Ishikawa (cell line): ENCODE data around the gene EYS.

ENCODE experiments used
- CEBPB ChIP-seq: IDR thresholded peaks from 2 replicates; pipeline ENCODE4 v1.6.1; 2012
- CREB1 ChIP-seq: IDR thresholded peaks from 2 replicates; pipeline ENCODE4 v1.6.1; 2012; ENCODE audit warnings: low read depth
- EGR1 ChIP-seq: IDR thresholded peaks from 2 replicates; pipeline ENCODE4 v1.6.1; 2012
- EP300 ChIP-seq: IDR thresholded peaks from 2 replicates; pipeline ENCODE4 v1.6.1; 2012; ENCODE audit warnings: borderline replicate concordance
- FOXM1 ChIP-seq: IDR thresholded peaks from 2 replicates; pipeline ENCODE4 v1.6.1; 2012; ENCODE audit warnings: low read depth, borderline replicate concordance
- NFIC ChIP-seq: IDR thresholded peaks from 2 replicates; pipeline ENCODE4 v1.6.1; 2012
- RAD21 ChIP-seq: IDR thresholded peaks from 2 replicates; pipeline ENCODE4 v1.6.1; 2012; ENCODE audit warnings: low read depth
- TAF1 ChIP-seq: IDR thresholded peaks from 2 replicates; pipeline ENCODE4 v1.6.1; 2012; ENCODE audit warnings: low read depth, mild to moderate bottlenecking
- TCF12 ChIP-seq: IDR thresholded peaks from 2 replicates; pipeline ENCODE4 v1.6.1; 2012; ENCODE audit warnings: low read depth
- TEAD4 ChIP-seq: IDR thresholded peaks from 2 replicates; pipeline ENCODE4 v1.6.1; 2012
- YY1 ChIP-seq: IDR thresholded peaks from 2 replicates; pipeline ENCODE4 v1.6.1; 2012; ENCODE audit warnings: low read depth
- ZBTB7A ChIP-seq: IDR thresholded peaks from 2 replicates; pipeline ENCODE4 v1.6.1; 2012; ENCODE audit warnings: low read depth
- TF ChIP-seq, protein P1 (sequence below): IDR thresholded peaks from 2 replicates; pipeline ENCODE4 v1.6.1; 2012
- TF ChIP-seq, protein P2 (sequence below): IDR thresholded peaks from 2 replicates; pipeline ENCODE4 v1.6.1; 2012
- TF ChIP-seq, protein P3 (sequence below): IDR thresholded peaks from 2 replicates; pipeline ENCODE4 v1.6.1; 2012; ENCODE audit warnings: low read depth, mild to moderate bottlenecking

EYS gene

DNA sequence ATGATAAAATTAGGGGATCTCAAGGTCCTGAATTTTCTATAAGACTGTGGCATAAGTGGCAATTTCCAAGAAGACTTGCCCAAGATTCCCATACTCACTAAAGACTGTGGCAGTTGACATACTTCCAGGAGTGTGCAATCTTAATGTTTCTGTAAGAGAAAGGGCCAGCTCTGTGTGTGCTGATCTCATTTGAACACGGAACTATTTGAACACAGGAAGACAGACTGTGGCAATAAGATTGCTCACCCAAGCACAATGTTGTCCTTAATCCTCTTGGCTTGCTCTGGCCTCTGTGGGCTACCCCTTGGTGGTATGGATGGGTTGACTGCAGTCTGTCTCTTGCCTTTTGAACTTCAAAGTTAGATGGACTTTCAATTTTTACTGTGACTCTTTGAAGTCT lies 1920.0 kb downstream of the EYS start:
- TF ChIP-seq TEAD4 (no peak), CEBPB (no peak), CREB1 (no peak), EP300 (no peak), EGR1 (no peak), ZBTB7A (no peak), RAD21 (no peak)
- TF ChIP-seq, protein P1, sequence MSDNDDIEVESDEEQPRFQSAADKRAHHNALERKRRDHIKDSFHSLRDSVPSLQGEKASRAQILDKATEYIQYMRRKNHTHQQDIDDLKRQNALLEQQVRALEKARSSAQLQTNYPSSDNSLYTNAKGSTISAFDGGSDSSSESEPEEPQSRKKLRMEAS = no peak
- TF ChIP-seq, protein P2, sequence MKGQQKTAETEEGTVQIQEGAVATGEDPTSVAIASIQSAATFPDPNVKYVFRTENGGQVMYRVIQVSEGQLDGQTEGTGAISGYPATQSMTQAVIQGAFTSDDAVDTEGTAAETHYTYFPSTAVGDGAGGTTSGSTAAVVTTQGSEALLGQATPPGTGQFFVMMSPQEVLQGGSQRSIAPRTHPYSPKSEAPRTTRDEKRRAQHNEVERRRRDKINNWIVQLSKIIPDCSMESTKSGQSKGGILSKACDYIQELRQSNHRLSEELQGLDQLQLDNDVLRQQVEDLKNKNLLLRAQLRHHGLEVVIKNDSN = no peak

DNA sequence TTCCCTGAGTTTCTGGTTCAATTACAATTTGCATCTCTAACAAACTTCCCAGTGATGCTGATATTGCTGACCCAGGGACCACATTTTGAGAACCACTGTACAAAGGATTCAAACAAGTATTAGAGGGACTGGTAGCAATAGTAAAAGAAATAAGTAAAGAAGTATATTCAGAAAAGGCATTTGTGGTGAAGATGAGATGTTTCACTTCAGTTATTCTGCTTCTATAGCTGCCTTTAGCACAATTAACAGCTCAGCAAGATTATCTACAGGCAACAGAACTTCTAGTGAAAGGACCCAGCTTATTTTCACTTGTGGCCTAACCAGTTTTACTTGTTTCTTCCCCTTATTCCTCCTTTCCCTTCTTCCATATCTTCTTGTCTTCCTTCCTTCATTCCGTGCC lies 1922.0 kb downstream of the EYS start:
- no peak for TF ChIP-seq CREB1
- TF ChIP-seq CEBPB = no peak
- no peak for TF ChIP-seq EP300
- TF ChIP-seq TEAD4 = no peak
- no peak for TF ChIP-seq TCF12
- TF ChIP-seq NFIC = no peak
- TF ChIP-seq YY1 = no peak
- no peak for TF ChIP-seq RAD21
- TF ChIP-seq, protein P1 = no peak
- TF ChIP-seq FOXM1 = no peak
- TF ChIP-seq, protein P2 = no peak
- no peak for TF ChIP-seq TAF1
- TF ChIP-seq, protein P3, sequence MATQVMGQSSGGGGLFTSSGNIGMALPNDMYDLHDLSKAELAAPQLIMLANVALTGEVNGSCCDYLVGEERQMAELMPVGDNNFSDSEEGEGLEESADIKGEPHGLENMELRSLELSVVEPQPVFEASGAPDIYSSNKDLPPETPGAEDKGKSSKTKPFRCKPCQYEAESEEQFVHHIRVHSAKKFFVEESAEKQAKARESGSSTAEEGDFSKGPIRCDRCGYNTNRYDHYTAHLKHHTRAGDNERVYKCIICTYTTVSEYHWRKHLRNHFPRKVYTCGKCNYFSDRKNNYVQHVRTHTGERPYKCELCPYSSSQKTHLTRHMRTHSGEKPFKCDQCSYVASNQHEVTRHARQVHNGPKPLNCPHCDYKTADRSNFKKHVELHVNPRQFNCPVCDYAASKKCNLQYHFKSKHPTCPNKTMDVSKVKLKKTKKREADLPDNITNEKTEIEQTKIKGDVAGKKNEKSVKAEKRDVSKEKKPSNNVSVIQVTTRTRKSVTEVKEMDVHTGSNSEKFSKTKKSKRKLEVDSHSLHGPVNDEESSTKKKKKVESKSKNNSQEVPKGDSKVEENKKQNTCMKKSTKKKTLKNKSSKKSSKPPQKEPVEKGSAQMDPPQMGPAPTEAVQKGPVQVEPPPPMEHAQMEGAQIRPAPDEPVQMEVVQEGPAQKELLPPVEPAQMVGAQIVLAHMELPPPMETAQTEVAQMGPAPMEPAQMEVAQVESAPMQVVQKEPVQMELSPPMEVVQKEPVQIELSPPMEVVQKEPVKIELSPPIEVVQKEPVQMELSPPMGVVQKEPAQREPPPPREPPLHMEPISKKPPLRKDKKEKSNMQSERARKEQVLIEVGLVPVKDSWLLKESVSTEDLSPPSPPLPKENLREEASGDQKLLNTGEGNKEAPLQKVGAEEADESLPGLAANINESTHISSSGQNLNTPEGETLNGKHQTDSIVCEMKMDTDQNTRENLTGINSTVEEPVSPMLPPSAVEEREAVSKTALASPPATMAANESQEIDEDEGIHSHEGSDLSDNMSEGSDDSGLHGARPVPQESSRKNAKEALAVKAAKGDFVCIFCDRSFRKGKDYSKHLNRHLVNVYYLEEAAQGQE = no peak
- TF ChIP-seq EGR1 = no peak
- TF ChIP-seq ZBTB7A = no peak

DNA sequence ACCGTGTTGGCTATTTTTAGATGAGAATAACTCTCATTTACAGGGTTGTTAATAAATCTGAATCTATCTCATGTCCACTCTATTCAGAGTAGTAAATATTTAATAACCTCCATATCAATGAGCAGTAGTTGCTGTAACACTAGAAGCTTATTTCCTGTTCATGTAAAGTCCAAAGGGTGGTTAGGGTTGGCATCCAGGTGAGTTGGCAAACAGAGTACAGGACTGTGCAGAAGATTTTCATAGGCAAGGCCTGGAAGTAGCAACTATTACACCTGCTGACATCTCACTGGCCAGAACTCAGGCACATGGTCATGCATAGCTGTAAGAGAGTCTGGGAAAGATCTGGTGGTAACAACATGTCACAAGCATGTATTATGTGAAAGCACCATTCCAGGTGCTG lies 1923.9 kb downstream of the EYS start:
- TF ChIP-seq TAF1 = no peak
- TF ChIP-seq ZBTB7A = no peak
- TF ChIP-seq CEBPB = no peak
- TF ChIP-seq, protein P3 = no peak

DNA sequence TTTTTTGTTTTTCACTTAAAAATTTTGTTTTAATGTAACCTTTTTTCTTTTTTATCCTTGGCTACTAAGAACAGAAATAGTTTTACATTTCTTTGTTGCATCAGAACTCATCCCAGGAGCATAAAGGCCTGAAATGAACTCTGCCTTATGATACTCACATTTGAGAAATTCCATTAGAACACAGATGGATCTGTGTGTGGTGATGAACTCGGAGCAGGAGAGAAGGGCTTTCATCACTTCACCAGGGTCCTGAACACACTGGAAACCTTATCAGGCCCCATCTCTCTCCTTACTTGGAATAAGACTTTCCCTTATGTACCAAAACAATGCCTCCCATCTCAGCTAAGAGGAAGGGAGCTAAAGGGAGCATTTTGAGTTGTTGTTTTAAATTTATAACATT lies 1932.1 kb downstream of the EYS start:
- no peak for TF ChIP-seq EGR1
- TF ChIP-seq ZBTB7A = no peak
- no peak for TF ChIP-seq NFIC
- TF ChIP-seq YY1 = no peak
- TF ChIP-seq FOXM1 = no peak
- TF ChIP-seq, protein P3 = no peak
- TF ChIP-seq, protein P1 = no peak
- TF ChIP-seq TCF12 = no peak
- no peak for TF ChIP-seq CREB1
- no peak for TF ChIP-seq TEAD4

DNA sequence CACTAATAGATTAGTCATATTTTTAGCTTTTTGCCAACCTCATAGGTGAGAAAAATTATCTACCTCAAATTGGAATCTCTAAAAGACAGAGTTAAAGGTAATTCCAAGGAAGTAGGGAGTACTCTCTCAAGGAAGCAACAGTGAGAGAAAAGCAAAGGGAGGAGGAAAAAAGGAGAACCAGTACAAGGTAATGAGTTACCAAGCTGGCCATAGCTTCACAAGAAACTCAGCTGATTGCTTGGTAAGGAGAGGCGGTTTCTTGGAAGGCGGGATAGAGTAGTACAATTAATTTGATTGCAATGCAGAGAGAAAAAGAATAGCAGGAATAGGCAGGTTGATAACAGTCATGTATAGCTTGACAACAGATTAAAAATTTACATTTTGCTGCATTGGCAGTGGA lies 1933.8 kb downstream of the EYS start:
- TF ChIP-seq RAD21 = no peak
- TF ChIP-seq CEBPB = no peak
- TF ChIP-seq CREB1 = no peak
- TF ChIP-seq NFIC = no peak
- TF ChIP-seq, protein P3 = no peak
- no peak for TF ChIP-seq EGR1
- TF ChIP-seq ZBTB7A = no peak
- TF ChIP-seq FOXM1 = no peak
- no peak for TF ChIP-seq TEAD4
- no peak for TF ChIP-seq TAF1
- no peak for TF ChIP-seq YY1
- TF ChIP-seq, protein P2 = no peak
- no peak for TF ChIP-seq EP300
